CD4-positive, alpha-beta T cell treated with Interleukin-15 for 1 hour (primary cell): ENCODE measurements around the gene UBXN10.
"Not testable (repeated sequence)": the region's sequence is repeated elsewhere in the genome, so short reads cannot be mapped to it uniquely, and the experiment has no call there.

Experiments used
- DNase-seq: peaks from one replicate; pipeline ENCODE4 v3.0.0-alpha.2; 2020

Gene UBXN10

GRCh38 chr1:20210736-20211460, 25.0 kb downstream of the UBXN10 start:
- no peak for DNase-seq

GRCh38 chr1:20211511-20211931, 25.6 kb downstream of the UBXN10 start:
- no peak for DNase-seq

- DNase-seq: no peak
Measured at GRCh38 chr1:20212085-20212684, 26.3 kb downstream of the UBXN10 start.

GRCh38 chr1:20212685-20213331, 26.9 kb downstream of the UBXN10 start:
- DNase-seq: peak; percentile 38

GRCh38 chr1:20215716-20216115, 29.8 kb downstream of the UBXN10 start:
- DNase-seq: no peak

- no peak for DNase-seq
Measured at GRCh38 chr1:20216574-20216973, 30.7 kb downstream of the UBXN10 start.

GRCh38 chr1:20219053-20219452, 33.2 kb downstream of the UBXN10 start:
- not testable (repeated sequence) for DNase-seq

- no peak for DNase-seq
Measured at GRCh38 chr1:20220036-20220435, 34.1 kb downstream of the UBXN10 start.

- DNase-seq: no peak
Measured at GRCh38 chr1:20223106-20223505, 37.2 kb downstream of the UBXN10 start.

- DNase-seq: no peak
Measured at GRCh38 chr1:20223551-20224419, 37.9 kb downstream of the UBXN10 start.

GRCh38 chr1:20224546-20224945, 38.6 kb downstream of the UBXN10 start:
- no peak for DNase-seq

- DNase-seq: no peak
Measured at GRCh38 chr1:20227704-20228103, 41.8 kb downstream of the UBXN10 start.

GRCh38 chr1:20228314-20228825, 42.5 kb downstream of the UBXN10 start:
- DNase-seq: no peak

- DNase-seq: no peak
Measured at GRCh38 chr1:20229171-20229570, 43.3 kb downstream of the UBXN10 start.

- not testable (repeated sequence) for DNase-seq
Measured at GRCh38 chr1:20232564-20232963, 46.7 kb downstream of the UBXN10 start.

GRCh38 chr1:20233394-20233793, 47.5 kb downstream of the UBXN10 start:
- no peak for DNase-seq

- DNase-seq: no peak
Measured at GRCh38 chr1:20233866-20234265, 48.0 kb downstream of the UBXN10 start.

GRCh38 chr1:20234788-20235535, 49.1 kb downstream of the UBXN10 start:
- DNase-seq: no peak

- DNase-seq: no peak
Measured at GRCh38 chr1:20237646-20238045, 51.8 kb downstream of the UBXN10 start.

- DNase-seq: no peak
Measured at GRCh38 chr1:20240012-20240411, 54.1 kb downstream of the UBXN10 start.

- no peak for DNase-seq
Measured at GRCh38 chr1:20242890-20243479, 57.1 kb downstream of the UBXN10 start.
